ENCODE measurements around the gene USO1.

The USO1 gene

GRCh38 chr4:75848171-75848760 is 123.9 kb downstream of the USO1 start:
- DNase-seq, result peak; percentile 19

DNA sequence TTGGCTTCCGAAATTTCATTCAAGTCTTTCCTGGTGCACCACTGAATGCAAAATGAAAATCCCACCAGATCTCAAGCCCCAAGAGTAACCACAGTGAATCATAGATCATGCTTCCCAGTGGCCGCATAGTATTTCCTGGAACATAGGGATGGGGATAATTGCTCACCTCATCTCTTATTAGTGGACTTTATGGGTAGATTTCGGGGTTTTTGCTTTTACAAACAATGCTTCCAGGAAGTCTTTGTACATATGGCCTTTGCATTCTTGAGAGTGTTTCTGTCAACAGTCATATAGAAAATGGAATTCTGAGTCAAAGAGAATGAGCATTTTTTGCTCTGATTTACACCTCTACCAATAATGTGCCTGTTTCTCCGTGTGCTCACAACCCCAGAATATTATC is 124.5 kb downstream of the USO1 start:
- no peak for DNase-seq

- DNase-seq, result no peak
These were observed 125.1 kb downstream of the USO1 start for GRCh38 chr4:75849461-75849860.

DNA sequence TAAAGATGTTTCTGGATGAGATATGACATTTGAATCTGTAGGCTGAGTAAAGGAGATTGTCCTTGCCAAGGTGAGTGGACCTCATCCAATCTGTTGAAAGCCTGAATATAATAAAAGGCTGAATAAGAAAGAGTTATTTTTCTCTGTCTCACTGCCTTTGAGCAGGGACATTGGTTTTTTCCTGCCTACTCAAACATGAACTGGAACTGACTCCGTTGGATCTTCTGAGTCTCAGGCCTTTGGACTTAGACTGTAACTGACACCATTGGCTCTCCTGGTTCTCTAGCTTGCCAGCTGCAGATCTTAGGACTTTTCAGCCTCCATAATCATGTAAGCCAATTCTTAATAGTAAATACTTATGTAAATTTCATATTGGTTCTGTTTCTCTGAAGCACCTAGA is 134.3 kb downstream of the USO1 start:
- DNase-seq, result no peak

DNA sequence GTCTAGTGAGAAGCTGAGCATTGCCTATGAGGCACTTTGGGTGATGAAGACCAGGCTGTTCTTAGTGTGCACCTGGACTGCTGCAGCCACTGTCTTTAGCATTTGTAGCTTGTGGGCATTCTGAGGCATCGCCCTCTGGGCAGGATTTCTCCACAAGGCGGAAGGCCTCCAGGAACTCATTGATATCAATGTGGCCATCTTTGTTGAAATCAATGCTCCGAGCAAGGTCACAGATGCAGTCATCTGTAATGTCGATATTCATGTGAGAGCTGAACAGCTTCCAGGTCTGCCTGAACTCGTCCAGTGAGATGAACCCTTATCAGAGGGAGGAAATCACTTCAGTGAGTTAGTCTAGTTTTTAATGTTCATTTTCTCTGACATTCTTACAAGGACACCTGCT is 136.2 kb downstream of the USO1 start:
- no peak for DNase-seq

Data from stimulated activated CD4-positive, alpha-beta T cell treated with anti-CD3 and anti-CD28 coated beads, Interleukin-15, amount 100 ng/mL, for 24 hours (primary cell).